Uterus (tissue), 4 donors: Measurements from ENCODE around the gene DBP. TPM values are rescaled to one million over a fixed set of nuclear protein-coding genes. Genes with fewer than 3 reads are reported as not detected.

Experiments
- DNase-seq, 2 donors: peaks; one replicate each; pipeline ENCODE4 v3.0.0-alpha.2; 2019 to 2020
- H3K27ac ChIP-seq, 2 donors: fragments of 200-600 bp; sonication (generic); 1 replicate in 1 of 2; 2 replicates in 1 of 2; pipeline ENCODE4 v1.5.1; 2016 to 2018
- H3K27me3 ChIP-seq, 2 donors: fragments of 200-600 bp; sonication (generic); one replicate each; pipeline ENCODE4 v1.5.1; 2018 to 2019; ENCODE audit warnings: control low read depth in 1 of 2
- H3K36me3 ChIP-seq, 2 donors: fragments of 200-600 bp; sonication (generic); one replicate each; pipeline ENCODE4 v1.5.1; 2019; ENCODE audit warnings: control low read depth in 1 of 2
- H3K4me1 ChIP-seq, 2 donors: fragments of 200-600 bp; sonication (generic); one replicate each; pipeline ENCODE4 v1.5.1; 2018 to 2019; ENCODE audit warnings: control low read depth in 1 of 2
- H3K4me3 ChIP-seq, 2 donors: fragments of 200-600 bp; sonication (generic); 1 replicate in 1 of 2; 2 replicates in 1 of 2; pipeline ENCODE4 v1.5.1; 2018 to 2019; ENCODE audit warnings: mild to moderate bottlenecking in 1 of 2
- H3K9me3 ChIP-seq, 2 donors: fragments of 200-600 bp; sonication (generic); one replicate each; pipeline ENCODE4 v1.5.1; 2019; ENCODE audit warnings: control low read depth in 1 of 2
- POLR2A ChIP-seq, 2 donors: fragments of 450-650 bp; IDR thresholded peaks; one replicate each; pipeline ENCODE4 v1.6.1; 2016; ENCODE audit warnings: antibody characterized with exemption in 2 of 2, mild to moderate bottlenecking in 1 of 2, moderate library complexity in 1 of 2
- intact Hi-C: fragments of 100-400 bp; cut with DNase I; formaldehyde crosslinking; loops from one replicate; pipeline ENCODE4 v1.15.1; 2023; ENCODE audit warnings: low total_unique reads
- total RNA-seq, 4 donors: library from RNA; depleted of rRNA in 3 of 4; stranded (reverse); fragments of >200 nt in 3 of 4; gene quantifications; one replicate each; pipeline versions ENCODE4 v1.1.0 to v1.2.4, GENCODE V29; 2014 to 2023
- TF ChIP-seq, protein P1 (sequence below), 4 experiments: fragments of 200-600 bp in 2 of 4; fragments of 450-650 bp in 2 of 4; sonication (generic) in 2 of 4; IDR thresholded peaks; one replicate each; pipeline ENCODE4 v1.5.1; 2016 to 2019; ENCODE audit warnings: antibody characterized with exemption in 4 of 4, mild to moderate bottlenecking in 2 of 4, moderate library complexity in 1 of 4
- donor health status: DM: yes; HTN: yes; CAD: no.

Gene DBP
- total RNA-seq, 4 donors from 2014 or later: 3.1 to 29.8 (median 11.3) TPM; not detected in 1

GRCh38 chr19:48635966-48636858, 967 bp downstream of the DBP start:
- H3K4me1 ChIP-seq: peaks cover 5 to 18% of the 10 kb centered on the region in 2 donors

GRCh38 chr19:48635263-48635965, 1.8 kb downstream of the DBP start:
- Histone ChIP-seq H3K36me3 (no peaks in the 10 kb centered on the region), H3K27ac (peak overlapping the region; percentile 96 to 99), H3K27me3 (no peaks in the 10 kb centered on the region), H3K9me3 (no peaks in the 10 kb centered on the region), H3K4me1 (peaks cover 10 to 18% of the 10 kb centered on the region in 2 donors), H3K4me3 (peak overlapping the region; percentile 49 to 54)
- DNase-seq: peak; percentile 75 to 80
- intact Hi-C loops: no loop called here
- TF ChIP-seq, protein P1, sequence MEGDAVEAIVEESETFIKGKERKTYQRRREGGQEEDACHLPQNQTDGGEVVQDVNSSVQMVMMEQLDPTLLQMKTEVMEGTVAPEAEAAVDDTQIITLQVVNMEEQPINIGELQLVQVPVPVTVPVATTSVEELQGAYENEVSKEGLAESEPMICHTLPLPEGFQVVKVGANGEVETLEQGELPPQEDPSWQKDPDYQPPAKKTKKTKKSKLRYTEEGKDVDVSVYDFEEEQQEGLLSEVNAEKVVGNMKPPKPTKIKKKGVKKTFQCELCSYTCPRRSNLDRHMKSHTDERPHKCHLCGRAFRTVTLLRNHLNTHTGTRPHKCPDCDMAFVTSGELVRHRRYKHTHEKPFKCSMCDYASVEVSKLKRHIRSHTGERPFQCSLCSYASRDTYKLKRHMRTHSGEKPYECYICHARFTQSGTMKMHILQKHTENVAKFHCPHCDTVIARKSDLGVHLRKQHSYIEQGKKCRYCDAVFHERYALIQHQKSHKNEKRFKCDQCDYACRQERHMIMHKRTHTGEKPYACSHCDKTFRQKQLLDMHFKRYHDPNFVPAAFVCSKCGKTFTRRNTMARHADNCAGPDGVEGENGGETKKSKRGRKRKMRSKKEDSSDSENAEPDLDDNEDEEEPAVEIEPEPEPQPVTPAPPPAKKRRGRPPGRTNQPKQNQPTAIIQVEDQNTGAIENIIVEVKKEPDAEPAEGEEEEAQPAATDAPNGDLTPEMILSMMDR (IDR thresholded peaks at IDR 0.05): no peak
- peak; percentile 78 to 81 for TF ChIP-seq POLR2A (IDR thresholded peaks at IDR 0.05)

More at GRCh38 chr19:48635966-48636858, 967 bp downstream of the DBP start:
- peak; percentile 66 for DNase-seq
- TF ChIP-seq, protein P1 (IDR thresholded peaks at IDR 0.05): no peak
- no peak for TF ChIP-seq POLR2A (IDR thresholded peaks at IDR 0.05)
- Histone ChIP-seq H3K27ac (peak overlapping the region; percentile 96 to 99), H3K4me3 (peak overlapping the region; percentile 49 to 54), H3K36me3 (no peaks in the 10 kb centered on the region), H3K27me3 (no peaks in the 10 kb centered on the region), H3K9me3 (no peaks in the 10 kb centered on the region)
- intact Hi-C loops: no loop called here

DNA sequence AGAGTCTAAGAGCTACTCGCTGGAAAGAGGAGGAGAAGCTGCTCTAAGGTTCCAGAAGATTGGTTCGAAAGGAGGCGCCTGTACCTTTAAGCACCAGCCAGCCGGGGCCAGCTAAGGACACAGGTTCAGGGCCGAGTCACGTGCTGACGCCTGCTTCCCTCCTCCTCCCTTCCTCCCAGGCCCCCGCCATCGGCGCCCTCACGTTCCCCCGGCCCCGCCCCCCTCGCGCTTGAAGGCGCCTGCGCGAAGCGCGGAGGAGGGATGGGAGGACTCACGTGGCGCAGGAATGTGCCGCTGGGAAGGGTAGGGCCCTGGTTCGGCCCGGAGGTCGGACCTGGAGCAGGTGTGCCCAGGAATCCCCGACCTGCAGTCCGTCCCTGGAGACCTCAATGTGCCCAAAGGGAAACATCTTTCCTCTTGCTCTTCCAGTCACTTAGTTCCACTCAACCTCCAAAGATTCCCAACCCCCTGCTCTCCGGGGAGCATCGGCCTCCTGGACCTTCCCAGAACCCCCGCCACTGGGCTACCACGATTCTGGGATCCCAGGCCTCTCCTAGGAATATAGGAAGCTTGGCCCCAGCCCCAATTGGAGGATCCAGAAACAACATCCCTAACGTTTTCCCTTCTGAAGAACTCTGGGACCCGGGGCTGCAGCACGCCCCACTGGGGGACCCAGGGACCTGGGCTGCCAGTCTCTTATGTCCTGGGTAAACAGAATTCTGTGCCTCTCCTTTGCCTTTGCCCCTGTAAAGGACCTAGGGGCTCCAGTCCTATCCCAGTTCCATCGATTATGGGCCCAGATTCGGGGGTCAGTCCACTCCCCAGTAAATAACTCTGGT, 2.5 kb downstream of the DBP start:
- intact Hi-C loops: no loop called here

GRCh38 chr19:48634036-48634342, 3.2 kb downstream of the DBP start:
- Histone ChIP-seq H3K4me3 (peak overlapping the region; percentile 12 to 23), H3K9me3 (no peaks in the 10 kb centered on the region), H3K4me1 (peaks cover 18 to 20% of the 10 kb centered on the region in 2 donors), H3K27me3 (no peaks in the 10 kb centered on the region), H3K36me3 (no peaks in the 10 kb centered on the region), H3K27ac (peak overlapping the region; percentile 96 to 99)
- intact Hi-C loops: no loop called here
- TF ChIP-seq POLR2A (IDR thresholded peaks at IDR 0.05): no peak
- TF ChIP-seq, protein P1 (IDR thresholded peaks at IDR 0.05): no peak
- DNase-seq: no peak

More for the DNA sequence above, 2.5 kb downstream of the DBP start:
- TF ChIP-seq, protein P1 (IDR thresholded peaks at IDR 0.05): peak in 1 of 4 experiments; percentile 31
- peak; percentile 73 to 78 for TF ChIP-seq POLR2A (IDR thresholded peaks at IDR 0.05)
- Histone ChIP-seq H3K36me3 (no peaks in the 10 kb centered on the region), H3K9me3 (no peaks in the 10 kb centered on the region), H3K27me3 (no peaks in the 10 kb centered on the region), H3K4me3 (peak overlapping the region; percentile 23 to 54), H3K27ac (peak overlapping the region; percentile 96 to 99), H3K4me1 (peaks cover 18% of the 10 kb centered on the region in 2 donors)
- DNase-seq: peak; percentile 97 to 98
